Measurements from ENCODE around the gene PHACTR3. TPM values are rescaled to one million over a fixed set of nuclear protein-coding genes. Genes with fewer than 3 reads are reported as not detected.
"Not testable (repeated sequence)": the region's sequence is repeated elsewhere in the genome, so short reads cannot be mapped to it uniquely, and the experiment has no call there.

The PHACTR3 gene
- total RNA-seq, 5 donors from 2014 or later (not counting 1 experiment from before 2014, with no cell fraction given) = not detected

DNA sequence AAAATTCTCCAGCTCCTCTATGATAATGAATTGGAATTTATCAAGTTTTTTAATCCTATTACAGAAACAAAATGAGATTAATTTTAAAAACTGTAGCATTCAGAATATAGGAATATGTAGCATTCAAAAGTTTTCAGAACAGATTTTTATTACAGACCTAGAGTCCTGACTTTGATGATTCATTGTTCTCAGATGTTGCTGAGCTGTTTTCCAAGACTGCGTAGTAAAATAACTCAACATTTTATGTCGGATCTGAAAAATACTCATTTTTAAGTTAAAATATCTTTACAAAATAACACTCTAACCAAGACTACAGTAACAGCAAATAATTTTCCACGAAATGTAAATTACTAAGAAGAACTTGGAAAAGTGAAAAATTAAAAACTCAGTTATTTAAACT is 262.0 kb downstream of the PHACTR3 start:
- no peaks in the 10 kb centered on the region for H3K4me1 ChIP-seq (ENCODE audit: control insufficient read depth in 1 of 2, extremely low read depth in 1 of 2, insufficient read depth in 2 of 2, low read length in 2 of 2)
- H3K4me3 ChIP-seq (ENCODE audit: control insufficient read depth in 1 of 2, extremely low read depth in 1 of 2, low read length in 1 of 2) = no peak overlapping the region
- DNase-seq = no peak
- H3K4me1 Mint-ChIP-seq = no peaks in the 10 kb centered on the region
- no peak for ATAC-seq (replicated peaks in 1 of 4)
- H3K4me3 Mint-ChIP-seq = no peak overlapping the region
- no peak overlapping the region for H3K27ac ChIP-seq (ENCODE audit: low read length)
- peaks cover 0 to 2% of the 10 kb centered on the region in 2 experiments for H3K27me3 ChIP-seq (replicated peaks in 1 of 2; ENCODE audit: control insufficient read depth in 2 of 2, extremely low read depth in 1 of 2, insufficient read depth in 2 of 2, low read length in 1 of 2)
- H3K36me3 ChIP-seq (ENCODE audit: control insufficient read depth in 2 of 2, extremely low read depth in 1 of 2, insufficient read depth in 1 of 2, low read length in 1 of 2) = no peaks in the 10 kb centered on the region
- CTCF ChIA-PET = no interaction called here
- WGBS (ENCODE audit: insufficient coverage) = no CpG with 5 or more reads among the region's 3 CpGs
- H3K9me3 Mint-ChIP-seq = peaks cover 0 to 8% (median 0%) of the 10 kb centered on the region in 3 donors
- H3K27ac Mint-ChIP-seq = no peak overlapping the region
- H3K27me3 Mint-ChIP-seq = peaks cover 0 to 8% of the 10 kb centered on the region in 2 donors
- H3K36me3 Mint-ChIP-seq = peaks cover 15% of the 10 kb centered on the region
- POLR2A ChIA-PET = no interaction called here
- no peaks in the 10 kb centered on the region for H3K9me3 ChIP-seq

- H3K27ac ChIP-seq (ENCODE audit: low read length) = no peak overlapping the region
- WGBS (ENCODE audit: insufficient coverage) = no CpG with 5 or more reads among the region's 1 CpG
- ChIA-PET CTCF (no interaction called here), POLR2A (no interaction called here)
- H3K4me3 Mint-ChIP-seq = no peak overlapping the region
- no peaks in the 10 kb centered on the region for H3K4me1 Mint-ChIP-seq
- H3K9me3 Mint-ChIP-seq = no peaks in the 10 kb centered on the region
- no peaks in the 10 kb centered on the region for H3K27me3 ChIP-seq (replicated peaks in 1 of 2; ENCODE audit: control insufficient read depth in 2 of 2, extremely low read depth in 1 of 2, insufficient read depth in 2 of 2, low read length in 1 of 2)
- no peaks in the 10 kb centered on the region for H3K4me1 ChIP-seq (ENCODE audit: control insufficient read depth in 1 of 2, extremely low read depth in 1 of 2, insufficient read depth in 2 of 2, low read length in 2 of 2)
- H3K36me3 ChIP-seq (ENCODE audit: control insufficient read depth in 2 of 2, extremely low read depth in 1 of 2, insufficient read depth in 1 of 2, low read length in 1 of 2) = no peaks in the 10 kb centered on the region
- no peak for DNase-seq
- no peaks in the 10 kb centered on the region for H3K9me3 ChIP-seq
- no peaks in the 10 kb centered on the region for H3K27me3 Mint-ChIP-seq
- ATAC-seq (replicated peaks in 1 of 4) = no peak
- H3K4me3 ChIP-seq (ENCODE audit: control insufficient read depth in 1 of 2, extremely low read depth in 1 of 2, low read length in 1 of 2) = no peak overlapping the region
- H3K36me3 Mint-ChIP-seq = peaks cover 2% of the 10 kb centered on the region
- H3K27ac Mint-ChIP-seq = no peak overlapping the region
Measured at GRCh38 chr20:59871096-59871495, 266.8 kb downstream of the PHACTR3 start.

DNA sequence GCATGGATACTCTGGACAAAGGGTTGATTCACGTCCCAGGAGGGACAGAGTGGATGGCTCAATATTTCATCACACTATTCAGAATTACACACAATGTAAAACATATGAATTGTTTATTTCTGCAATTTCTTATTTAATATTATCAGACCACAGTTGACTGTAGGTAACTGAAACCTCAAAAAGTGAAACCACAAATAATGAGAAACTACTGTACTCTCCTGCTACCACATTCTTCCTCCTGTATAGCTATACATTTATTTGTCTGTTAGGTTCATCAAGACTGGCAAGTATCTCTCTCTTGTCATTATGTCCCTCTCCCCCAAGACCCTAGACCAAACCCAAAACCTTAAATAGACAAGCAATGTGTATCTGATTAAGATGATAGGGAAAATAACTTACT is 269.1 kb downstream of the PHACTR3 start:
- ChIA-PET CTCF (no interaction called here), POLR2A (no interaction called here)
- ATAC-seq (replicated peaks in 1 of 4) (no peak), DNase-seq (no peak)
- no peaks in the 10 kb centered on the region for H3K9me3 ChIP-seq
- H3K27ac Mint-ChIP-seq = no peak overlapping the region
- H3K36me3 Mint-ChIP-seq = peaks cover 6% of the 10 kb centered on the region
- H3K27me3 Mint-ChIP-seq = no peaks in the 10 kb centered on the region
- H3K4me3 ChIP-seq (ENCODE audit: control insufficient read depth in 1 of 2, extremely low read depth in 1 of 2, low read length in 1 of 2) = no peak overlapping the region
- H3K27me3 ChIP-seq (replicated peaks in 1 of 2; ENCODE audit: control insufficient read depth in 2 of 2, extremely low read depth in 1 of 2, insufficient read depth in 2 of 2, low read length in 1 of 2) = no peaks in the 10 kb centered on the region
- H3K4me3 Mint-ChIP-seq = no peak overlapping the region
- no peaks in the 10 kb centered on the region for H3K9me3 Mint-ChIP-seq
- no peaks in the 10 kb centered on the region for H3K36me3 ChIP-seq (ENCODE audit: control insufficient read depth in 2 of 2, extremely low read depth in 1 of 2, insufficient read depth in 1 of 2, low read length in 1 of 2)
- H3K4me1 Mint-ChIP-seq = no peaks in the 10 kb centered on the region
- H3K27ac ChIP-seq (ENCODE audit: low read length) = no peak overlapping the region
- no peaks in the 10 kb centered on the region for H3K4me1 ChIP-seq (ENCODE audit: control insufficient read depth in 1 of 2, extremely low read depth in 1 of 2, insufficient read depth in 2 of 2, low read length in 2 of 2)
- no CpG with 5 or more reads among the region's 1 CpG for WGBS (ENCODE audit: insufficient coverage)

GRCh38 chr20:59880198-59880597 is 275.9 kb downstream of the PHACTR3 start:
- no peak for DNase-seq
- no CpG with 5 or more reads among the region's 1 CpG for WGBS (ENCODE audit: insufficient coverage)
- H3K4me1 Mint-ChIP-seq = no peaks in the 10 kb centered on the region
- peaks cover 11% of the 10 kb centered on the region for H3K36me3 Mint-ChIP-seq
- no peaks in the 10 kb centered on the region for H3K36me3 ChIP-seq (ENCODE audit: control insufficient read depth in 2 of 2, extremely low read depth in 1 of 2, insufficient read depth in 1 of 2, low read length in 1 of 2)
- H3K27me3 ChIP-seq (replicated peaks in 1 of 2; ENCODE audit: control insufficient read depth in 2 of 2, extremely low read depth in 1 of 2, insufficient read depth in 2 of 2, low read length in 1 of 2) = no peaks in the 10 kb centered on the region
- H3K27ac ChIP-seq (ENCODE audit: low read length) = no peak overlapping the region
- no peak overlapping the region for H3K4me3 ChIP-seq (ENCODE audit: control insufficient read depth in 1 of 2, extremely low read depth in 1 of 2, low read length in 1 of 2)
- no peaks in the 10 kb centered on the region for H3K9me3 Mint-ChIP-seq
- H3K27ac Mint-ChIP-seq = no peak overlapping the region
- ChIA-PET POLR2A (no interaction called here), CTCF (no interaction called here)
- ATAC-seq (replicated peaks in 1 of 4) = no peak
- no peaks in the 10 kb centered on the region for H3K27me3 Mint-ChIP-seq
- no peaks in the 10 kb centered on the region for H3K4me1 ChIP-seq (ENCODE audit: control insufficient read depth in 1 of 2, extremely low read depth in 1 of 2, insufficient read depth in 2 of 2, low read length in 2 of 2)
- no peaks in the 10 kb centered on the region for H3K9me3 ChIP-seq
- no peak overlapping the region for H3K4me3 Mint-ChIP-seq

DNA sequence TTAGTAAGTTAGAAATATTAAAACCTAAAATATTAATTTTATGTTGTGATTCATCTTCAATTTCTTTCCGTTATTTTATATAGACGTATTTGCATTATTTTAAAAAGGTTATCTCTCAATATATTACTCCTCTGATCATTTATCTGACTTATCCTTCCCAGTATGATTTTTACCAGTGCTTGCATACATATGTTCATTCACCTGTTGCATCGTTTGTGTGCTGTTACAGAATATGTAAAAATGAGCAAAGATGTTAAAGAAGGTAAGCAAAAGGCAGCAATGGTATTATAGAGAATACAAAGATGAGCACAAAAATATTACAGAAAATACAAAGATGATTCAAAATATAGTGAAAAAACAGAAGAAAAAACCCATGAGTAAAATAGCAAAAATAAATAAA is 280.2 kb downstream of the PHACTR3 start:
- Mint-ChIP-seq H3K27ac (no peak overlapping the region), H3K4me1 (no peaks in the 10 kb centered on the region), H3K36me3 (peaks cover 14% of the 10 kb centered on the region), H3K9me3 (no peaks in the 10 kb centered on the region), H3K27me3 (no peaks in the 10 kb centered on the region), H3K4me3 (no peak overlapping the region)
- no peak overlapping the region for H3K4me3 ChIP-seq (ENCODE audit: control insufficient read depth in 1 of 2, extremely low read depth in 1 of 2, low read length in 1 of 2)
- no CpG with 5 or more reads among the region's 3 CpGs for WGBS (ENCODE audit: insufficient coverage)
- no peak overlapping the region for H3K27ac ChIP-seq (ENCODE audit: low read length)
- CTCF ChIA-PET = no interaction called here
- DNase-seq = no peak
- POLR2A ChIA-PET = no interaction called here
- H3K4me1 ChIP-seq (ENCODE audit: control insufficient read depth in 1 of 2, extremely low read depth in 1 of 2, insufficient read depth in 2 of 2, low read length in 2 of 2) = no peaks in the 10 kb centered on the region
- no peaks in the 10 kb centered on the region for H3K9me3 ChIP-seq
- no peak for ATAC-seq (replicated peaks in 1 of 4)
- H3K36me3 ChIP-seq (ENCODE audit: control insufficient read depth in 2 of 2, extremely low read depth in 1 of 2, insufficient read depth in 1 of 2, low read length in 1 of 2) = no peaks in the 10 kb centered on the region
- H3K27me3 ChIP-seq (replicated peaks in 1 of 2; ENCODE audit: control insufficient read depth in 2 of 2, extremely low read depth in 1 of 2, insufficient read depth in 2 of 2, low read length in 1 of 2) = no peaks in the 10 kb centered on the region

DNA sequence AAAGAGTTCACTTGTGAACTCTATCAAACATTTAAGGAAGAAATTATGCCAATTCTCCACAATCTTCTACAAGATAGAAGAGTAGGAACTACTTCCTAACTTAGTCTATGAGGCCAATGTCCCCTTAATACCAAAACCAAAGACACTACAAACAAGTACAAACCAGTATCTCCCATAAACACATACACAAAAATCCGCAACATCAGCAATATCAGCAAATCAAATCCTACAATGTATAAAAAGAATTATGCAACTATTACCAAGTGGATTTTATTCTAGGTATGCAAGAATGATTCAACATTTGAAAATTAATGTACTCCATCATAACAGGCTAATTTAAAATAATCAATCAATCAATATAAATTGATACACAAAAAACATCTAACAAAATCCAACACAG is 283.7 kb downstream of the PHACTR3 start:
- CTCF ChIA-PET = no interaction called here
- Mint-ChIP-seq H3K36me3 (peaks cover 23% of the 10 kb centered on the region), H3K4me3 (no peak overlapping the region), H3K27me3 (no peaks in the 10 kb centered on the region), H3K27ac (no peak overlapping the region), H3K4me1 (peaks cover 0 to 2% (median 0%) of the 10 kb centered on the region in 3 donors), H3K9me3 (peaks cover 0 to 4% (median 0%) of the 10 kb centered on the region in 3 donors)
- no peaks in the 10 kb centered on the region for H3K36me3 ChIP-seq (ENCODE audit: control insufficient read depth in 2 of 2, extremely low read depth in 1 of 2, insufficient read depth in 1 of 2, low read length in 1 of 2)
- H3K27me3 ChIP-seq (replicated peaks in 1 of 2; ENCODE audit: control insufficient read depth in 2 of 2, extremely low read depth in 1 of 2, insufficient read depth in 2 of 2, low read length in 1 of 2) = no peaks in the 10 kb centered on the region
- H3K9me3 ChIP-seq = no peaks in the 10 kb centered on the region
- H3K27ac ChIP-seq (ENCODE audit: low read length) = no peak overlapping the region
- H3K4me3 ChIP-seq (ENCODE audit: control insufficient read depth in 1 of 2, extremely low read depth in 1 of 2, low read length in 1 of 2) = no peak overlapping the region
- ATAC-seq (replicated peaks in 1 of 4) = no peak
- H3K4me1 ChIP-seq (ENCODE audit: control insufficient read depth in 1 of 2, extremely low read depth in 1 of 2, insufficient read depth in 2 of 2, low read length in 2 of 2) = no peaks in the 10 kb centered on the region
- POLR2A ChIA-PET = no interaction called here
- DNase-seq = no peak
- WGBS (ENCODE audit: insufficient coverage) = no CpG with 5 or more reads among the region's 1 CpG

DNA sequence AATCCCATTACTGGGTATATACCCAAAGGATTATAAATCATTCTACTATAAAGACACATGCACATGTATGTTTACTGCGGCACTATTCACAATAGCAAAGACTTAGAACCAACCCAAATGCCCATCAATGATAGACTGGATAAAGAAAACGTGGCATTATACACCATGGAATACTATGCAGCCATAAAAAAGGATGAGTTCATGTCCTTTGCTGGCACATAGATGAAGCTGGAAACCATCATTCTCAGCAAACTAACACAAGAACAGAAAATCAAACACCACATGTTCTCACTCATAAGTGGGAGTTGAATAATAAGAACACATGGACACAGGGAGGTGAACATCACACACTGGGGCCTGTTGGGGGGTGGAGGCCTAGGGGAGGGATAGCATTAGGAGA is 285.7 kb downstream of the PHACTR3 start:
- peaks cover 18% of the 10 kb centered on the region for H3K36me3 Mint-ChIP-seq
- CTCF ChIA-PET; H3K27ac Mint-ChIP-seq; H3K27ac ChIP-seq (ENCODE audit: low read length); H3K9me3 Mint-ChIP-seq; H3K27me3 ChIP-seq (replicated peaks in 1 of 2; ENCODE audit: control insufficient read depth in 2 of 2, extremely low read depth in 1 of 2, insufficient read depth in 2 of 2, low read length in 1 of 2); ATAC-seq (replicated peaks in 1 of 4); H3K9me3 ChIP-seq; H3K27me3 Mint-ChIP-seq; H3K4me1 Mint-ChIP-seq; H3K4me1 ChIP-seq (ENCODE audit: control insufficient read depth in 1 of 2, extremely low read depth in 1 of 2, insufficient read depth in 2 of 2, low read length in 2 of 2); H3K4me3 Mint-ChIP-seq; DNase-seq; POLR2A ChIA-PET; H3K4me3 ChIP-seq (ENCODE audit: control insufficient read depth in 1 of 2, extremely low read depth in 1 of 2, low read length in 1 of 2); H3K36me3 ChIP-seq (ENCODE audit: control insufficient read depth in 2 of 2, extremely low read depth in 1 of 2, insufficient read depth in 1 of 2, low read length in 1 of 2): not testable (repeated sequence)
- no CpG with 5 or more reads among the region's 2 CpGs for WGBS (ENCODE audit: insufficient coverage)
